IMR-90 (cell line): ENCODE data around the gene DARS1. TPM values are rescaled to one million over a fixed set of nuclear protein-coding genes. Genes with fewer than 3 reads are reported as not detected.

Source experiments
- ATAC-seq: fragments of 200-7000 bp; cut with Tn5 transposase; 2 replicates; pipeline ENCODE4 v1.9.1; 2020; ENCODE audit warnings: low read depth, mild to moderate bottlenecking, moderate library complexity
- BruUV-seq: library from RNA; stranded (reverse); fragments of 400-500 nt; replicated peaks from 2 replicates; lab custom pipeline; 2021; lab: Mats Ljungman, UMichigan
- CTCF ChIA-PET: fragments of 300-600 bp; formaldehyde crosslinking; extraction: SDS; loops from one replicate; lab custom pipeline; 2021; ENCODE audit warnings: antibody characterized with exemption; lab: Yijun Ruan, JAX
- POLR2A ChIA-PET: fragments of 300-600 bp; sonication (Branson Sonifier 250); formaldehyde crosslinking; loops from one replicate; lab custom pipeline; 2022; ENCODE audit warnings: antibody characterized with exemption; ENCODE audit not compliant: unreplicated experiment; lab: Charles Lee
- DNase-seq: peaks from one replicate; pipeline ENCODE4 v3.0.0; 2013
- H2AFZ ChIP-seq: replicated peaks from 2 replicates; pipeline ENCODE3; 2013; ENCODE audit warnings: low read length, mild to moderate bottlenecking; ENCODE audit not compliant: poor library complexity
- H2AK5ac ChIP-seq: 2 replicates; pipeline ENCODE4 v1.6.1; 2013; ENCODE audit warnings: low read depth, low read length, inconsistent platforms
- H2AK9ac ChIP-seq: replicated peaks from 2 replicates; pipeline ENCODE3; 2013; ENCODE audit warnings: mild to moderate bottlenecking, low read depth, low read length, moderate library complexity; ENCODE audit not compliant: poor library complexity
- H2BK120ac ChIP-seq: 2 replicates; pipeline ENCODE4 v1.6.1; 2013; ENCODE audit warnings: low read depth, low read length, inconsistent platforms
- H2BK15ac ChIP-seq: 3 replicates; pipeline ENCODE4 v1.6.1; 2013; ENCODE audit warnings: low read depth, low read length, inconsistent platforms
- H2BK20ac ChIP-seq: 2 replicates; pipeline ENCODE4 v1.6.1; 2013; ENCODE audit warnings: low read depth, mild to moderate bottlenecking, inconsistent platforms, low read length, moderate library complexity
- H2BK5ac ChIP-seq: 2 replicates; pipeline ENCODE4 v1.6.1; 2013; ENCODE audit warnings: mild to moderate bottlenecking, low read depth, low read length, inconsistent platforms; ENCODE audit not compliant: poor library complexity, severe bottlenecking
- H3K14ac ChIP-seq: replicated peaks from 2 replicates; pipeline ENCODE4 v1.6.1; 2013; ENCODE audit warnings: low read depth, low read length, inconsistent platforms
- H3K18ac ChIP-seq: 2 replicates; pipeline ENCODE4 v1.6.1; 2013; ENCODE audit warnings: low read depth, low read length, control low read depth
- H3K23ac ChIP-seq: 2 replicates; pipeline ENCODE4 v1.6.1; 2013; ENCODE audit warnings: low read depth, low read length, inconsistent platforms
- H3K27ac ChIP-seq: 2 replicates; pipeline ENCODE4 v1.5.1; 2013; ENCODE audit warnings: mild to moderate bottlenecking, control low read depth, low read length; ENCODE audit not compliant: insufficient read depth
- H3K27me3 ChIP-seq: 2 replicates; pipeline ENCODE4 v1.6.1; 2013; ENCODE audit warnings: low read length; ENCODE audit not compliant: control insufficient read depth, insufficient read depth
- H3K36me3 ChIP-seq: 2 replicates; pipeline ENCODE4 v1.6.1; 2013; ENCODE audit warnings: low read length, mixed read lengths; ENCODE audit not compliant: control insufficient read depth, insufficient read depth
- H3K4ac ChIP-seq: 2 replicates; pipeline ENCODE4 v1.6.1; 2013; ENCODE audit warnings: low read depth, low read length, inconsistent platforms
- H3K4me1 ChIP-seq: 2 replicates; pipeline ENCODE4 v1.6.1; 2013; ENCODE audit warnings: low read length, mixed read lengths; ENCODE audit not compliant: control insufficient read depth, insufficient read depth
- H3K4me2 ChIP-seq: 2 replicates; pipeline ENCODE4 v1.6.1; 2013; ENCODE audit warnings: low read depth, mild to moderate bottlenecking, control low read depth, low read length, moderate library complexity
- H3K4me3 ChIP-seq: 2 replicates; pipeline ENCODE4 v1.5.1; 2013; ENCODE audit warnings: low read depth, mild to moderate bottlenecking, control low read depth, low read length, moderate library complexity; ENCODE audit not compliant: insufficient read depth
- H3K56ac ChIP-seq: 2 replicates; pipeline ENCODE4 v1.6.1; 2013; ENCODE audit warnings: low read length, inconsistent platforms; ENCODE audit not compliant: insufficient read depth; ENCODE audit errors: extremely low read depth
- H3K79me1 ChIP-seq, 2 experiments: 2 replicates each; pipeline ENCODE4 v1.6.1; 2013; ENCODE audit warnings: low read length in 2 of 2, inconsistent platforms in 1 of 2, low read depth in 1 of 2
- H3K9ac ChIP-seq: 2 replicates; pipeline ENCODE4 v1.6.1; 2013; ENCODE audit warnings: low read depth, low read length, control low read depth
- H3K9me1 ChIP-seq: 2 replicates; pipeline ENCODE4 v1.6.1; 2013; ENCODE audit warnings: low read length, inconsistent platforms; ENCODE audit not compliant: insufficient read depth
- H3K9me3 ChIP-seq: 2 replicates; pipeline ENCODE4 v1.6.1; 2013; ENCODE audit warnings: low read length; ENCODE audit not compliant: control insufficient read depth, insufficient read depth
- H4K20me1 ChIP-seq: 2 replicates; pipeline ENCODE4 v1.6.1; 2013; ENCODE audit warnings: low read length, inconsistent platforms; ENCODE audit not compliant: insufficient read depth
- H4K5ac ChIP-seq: 2 replicates; pipeline ENCODE4 v1.6.1; 2013; ENCODE audit warnings: mild to moderate bottlenecking, low read depth, low read length, control low read depth
- H4K8ac ChIP-seq, 2 experiments: 2 replicates each; pipeline ENCODE4 v1.6.1; 2013; ENCODE audit warnings: low read depth in 2 of 2, low read length in 2 of 2, control low read depth in 1 of 2, inconsistent platforms in 1 of 2
- H4K91ac ChIP-seq: 2 replicates; pipeline ENCODE4 v1.6.1; 2013; ENCODE audit warnings: low read depth, low read length, inconsistent platforms; ENCODE audit not compliant: insufficient read depth
- BHLHE40 ChIP-seq: fragments of 150-350 bp; IDR thresholded peaks from 2 replicates; pipeline ENCODE4 v1.6.1; 2016; ENCODE audit warnings: mild to moderate bottlenecking, low read depth, low read length
- CEBPB ChIP-seq: IDR thresholded peaks from 2 replicates; pipeline ENCODE4 v1.6.1; 2012; ENCODE audit warnings: low read depth, low read length, improper control_type of control experiment
- CHD1 ChIP-seq: IDR thresholded peaks from 2 replicates; pipeline ENCODE4 v1.6.1; 2012; ENCODE audit warnings: low read depth, low read length, improper control_type of control experiment
- CTCF ChIP-seq: conservative IDR thresholded peaks from 2 replicates; pipeline ENCODE4 v1.5.1; 2012; ENCODE audit warnings: mild to moderate bottlenecking, low read depth, low read length, improper control_type of control experiment
- ELK1 ChIP-seq: fragments of 150-350 bp; IDR thresholded peaks from 2 replicates; pipeline ENCODE4 v1.6.1; 2016; ENCODE audit warnings: low read depth, mild to moderate bottlenecking, low read length, moderate library complexity, borderline replicate concordance
- FOS ChIP-seq: fragments of 150-350 bp; IDR thresholded peaks from 2 replicates; pipeline ENCODE4 v1.6.1; 2016; ENCODE audit warnings: low read depth, low read length
- MAFK ChIP-seq: IDR thresholded peaks from 2 replicates; pipeline ENCODE4 v1.6.1; 2012; ENCODE audit warnings: low read depth, low read length, improper control_type of control experiment
- MAZ ChIP-seq: IDR thresholded peaks from 2 replicates; pipeline ENCODE4 v1.6.1; 2012; ENCODE audit warnings: low read depth, mild to moderate bottlenecking, low read length, improper control_type of control experiment, moderate library complexity, borderline replicate concordance
- MXI1 ChIP-seq: IDR thresholded peaks from 2 replicates; pipeline ENCODE4 v1.6.1; 2012; ENCODE audit warnings: low read depth, mild to moderate bottlenecking, low read length, moderate library complexity, borderline replicate concordance
- NFE2L2 ChIP-seq: fragments of 150-350 bp; IDR thresholded peaks from 2 replicates; pipeline ENCODE4 v1.6.1; 2016; ENCODE audit warnings: low read depth, mild to moderate bottlenecking, low read length
- POLR2A ChIP-seq: IDR thresholded peaks from 2 replicates; pipeline ENCODE4 v1.6.1; 2012; ENCODE audit warnings: mild to moderate bottlenecking, low read depth, low read length
- RAD21 ChIP-seq: IDR thresholded peaks from 2 replicates; pipeline ENCODE4 v1.6.1; 2012; ENCODE audit warnings: low read length, improper control_type of control experiment
- RCOR1 ChIP-seq: IDR thresholded peaks from 2 replicates; pipeline ENCODE4 v1.6.1; 2012; ENCODE audit warnings: mild to moderate bottlenecking, low read length, improper control_type of control experiment; ENCODE audit not compliant: insufficient replicate concordance
- RFX5 ChIP-seq: IDR thresholded peaks from 2 replicates; pipeline ENCODE4 v1.8.0; 2012; ENCODE audit warnings: low read depth, mild to moderate bottlenecking, low read length, moderate library complexity
- SMC3 ChIP-seq: fragments of 150-350 bp; IDR thresholded peaks from 2 replicates; pipeline ENCODE4 v1.6.1; 2016; ENCODE audit warnings: low read depth, mild to moderate bottlenecking, antibody characterized with exemption, low read length, moderate library complexity
- USF2 ChIP-seq: fragments of 150-350 bp; IDR thresholded peaks from 2 replicates; pipeline ENCODE4 v1.6.1; 2017; ENCODE audit warnings: mild to moderate bottlenecking, antibody characterized with exemption, low read length, low read depth
- whole genome bisulfite sequencing, 2 experiments: methylation state at CpG; one replicate each; pipeline versions ENCODE4 v1.1.5 to v1.1.7; 2013; ENCODE audit warnings: missing lambda C conversion rate in 2 of 2; ENCODE audit not compliant: insufficient read length in 1 of 2; ENCODE audit errors: extremely low coverage in 2 of 2; 5-methylcytosine and 5-hydroxymethylcytosine counted together
- dilution Hi-C: fragments of 300-500 bp; cut with HindIII; formaldehyde crosslinking; loops from one replicate; pipeline ENCODE4 v1.14.3; 2018; ENCODE audit warnings: low sequenced_read_pairs; ENCODE audit not compliant: unreplicated experiment
- in situ Hi-C: fragments of 300-500 bp; cut with MboI; formaldehyde crosslinking; loops from 3 replicates; pipeline ENCODE4 v1.14.3; 2019; ENCODE audit warnings: low sequenced_read_pairs, inconsistent platforms, mixed read lengths
- intact Hi-C: fragments of 100-400 bp; cut with micrococcal nuclease; formaldehyde crosslinking; loops from 2 replicates; pipeline ENCODE4 v1.10.0; 2022
- polyA plus RNA-seq, 3 experiments: library from polyadenylated mRNA; depleted of rRNA; stranded (reverse); fragments of >200 nt; gene quantifications; 2 replicates each; pipeline ENCODE4 v1.2.3, GENCODE V29; 2012; ENCODE audit warnings: low replicate concordance in 1 of 3
- total RNA-seq: library from RNA; depleted of rRNA; stranded (reverse); fragments of >200 nt; gene quantifications from 2 replicates; pipeline ENCODE4 v1.2.3, GENCODE V29; 2012

Gene DARS1
- total and polyA plus RNA-seq, 2 of the 4 experiments (the other 2 are of a cell fraction), result 56.5 to 66.5 TPM

GRCh38 chr2:135893374-135893794 is 92.0 kb downstream of the DARS1 start:
- no CpG with 5 or more reads among the region's 2 CpGs for WGBS, 2 experiments
- Histone ChIP-seq H3K23ac (no peak overlapping the region), H4K91ac (no peak overlapping the region), H3K9me3 (no peaks in the 10 kb centered on the region), H3K27ac (no peak overlapping the region), H3K9ac (no peak overlapping the region), H2AK5ac (no peak overlapping the region), H4K8ac (no peak overlapping the region), H2AK9ac (no peak overlapping the region), H3K9me1 (no peaks in the 10 kb centered on the region), H4K20me1 (no peaks in the 10 kb centered on the region), H2BK5ac (no peak overlapping the region), H4K5ac (no peak overlapping the region), H2BK20ac (no peak overlapping the region), H3K4me3 (no peak overlapping the region), H3K4me2 (no peak overlapping the region), H3K18ac (no peak overlapping the region), H3K36me3 (0 out of 2 replicates have a peak, but pooled peaks cover 1% of the 10 kb centered on the region), H2BK120ac (no peak overlapping the region), H2AFZ (no peak overlapping the region), H3K14ac (no peak overlapping the region), H3K56ac (no peak overlapping the region), H3K4ac (no peak overlapping the region), H3K79me1 (no peaks in the 10 kb centered on the region), H2BK15ac (no peak overlapping the region), H3K27me3 (no peaks in the 10 kb centered on the region), H3K4me1 (no peaks in the 10 kb centered on the region)
- dilution Hi-C loops, result no loop called here
- CTCF ChIA-PET, result no interaction called here
- TF ChIP-seq USF2 (no peak), MAZ (no peak), ELK1 (no peak), RCOR1 (no peak), CHD1 (no peak), NFE2L2 (no peak), CTCF (no peak), MAFK (no peak), CEBPB (no peak), POLR2A (no peak), BHLHE40 (no peak), FOS (no peak), SMC3 (no peak), MXI1 (no peak), RAD21 (no peak), RFX5 (no peak)
- in situ Hi-C loops, result no loop called here
- POLR2A ChIA-PET, result no interaction called here
- ATAC-seq, result no peak
- BruUV-seq, result no TSS peak
- intact Hi-C loops, result no loop called here
- no peak for DNase-seq
